ENCODE measurements around the gene CELF4. TPM values are rescaled to one million over a fixed set of nuclear protein-coding genes. Genes with fewer than 3 reads are reported as not detected.

The CELF4 gene
- total and polyA plus RNA-seq, 2 of the 4 experiments (the other 2 are of a cell fraction): not detected

- no peak overlapping the region for H3K14ac ChIP-seq (replicated peaks; ENCODE audit: low read depth, low read length)
- H2AFZ ChIP-seq (replicated peaks; ENCODE audit: low read length, poor library complexity): no peak overlapping the region
- H4K91ac ChIP-seq (ENCODE audit: insufficient read depth, low read depth, low read length): no peak overlapping the region
- H3K27me3 ChIP-seq (ENCODE audit: control insufficient read depth, insufficient read depth, low read length): peaks cover 1% of the 10 kb centered on the region; the same call in 1 of the 2 replicates
- WGBS, 2 experiments (ENCODE audit: extremely low coverage in 2 of 2, insufficient read length in 1 of 2): no CpG with 5 or more reads among the region's 9 CpGs
- no peak overlapping the region for H3K18ac ChIP-seq (ENCODE audit: low read depth, low read length)
- no peak overlapping the region for H2AK9ac ChIP-seq (replicated peaks; ENCODE audit: low read depth, low read length, poor library complexity)
- H3K9me3 ChIP-seq (ENCODE audit: control insufficient read depth, insufficient read depth, low read length): no peaks in the 10 kb centered on the region
- in situ Hi-C loops (cut with MboI; ENCODE audit: low sequenced_read_pairs): no loop called here
- H2BK120ac ChIP-seq (ENCODE audit: low read depth, low read length): no peak overlapping the region
- H3K4me3 ChIP-seq (ENCODE audit: insufficient read depth, low read depth, low read length): no peak overlapping the region
- ATAC-seq (ENCODE audit: low read depth): no peak
- H4K5ac ChIP-seq (ENCODE audit: low read depth, low read length): no peak overlapping the region
- H2BK15ac ChIP-seq (ENCODE audit: low read depth, low read length): no peak overlapping the region
- no peak for TF ChIP-seq CEBPB (IDR thresholded peaks at IDR 0.05; ENCODE audit: low read depth, low read length)
- no peak for TF ChIP-seq MXI1 (IDR thresholded peaks at IDR 0.05; ENCODE audit: borderline replicate concordance, low read depth, low read length)
- no peak for TF ChIP-seq NFE2L2 (IDR thresholded peaks at IDR 0.05; ENCODE audit: low read depth, low read length)
- no peak for TF ChIP-seq CTCF (conservative IDR thresholded peaks at IDR 0.05; ENCODE audit: low read depth, low read length)
- H3K4ac ChIP-seq (ENCODE audit: low read depth, low read length): no peak overlapping the region
- H3K23ac ChIP-seq (ENCODE audit: low read depth, low read length): no peak overlapping the region
- H3K27ac ChIP-seq (ENCODE audit: insufficient read depth, low read length): no peak overlapping the region
- no peak overlapping the region for H4K8ac ChIP-seq (ENCODE audit: low read depth in 2 of 2, low read length in 2 of 2)
- H2BK5ac ChIP-seq (ENCODE audit: low read depth, low read length, poor library complexity, severe bottlenecking): no peak overlapping the region
- H3K9me1 ChIP-seq (ENCODE audit: insufficient read depth, low read length): no peaks in the 10 kb centered on the region
- H3K56ac ChIP-seq (ENCODE audit: extremely low read depth, insufficient read depth, low read length): no peak overlapping the region
- no peaks in the 10 kb centered on the region for H3K36me3 ChIP-seq (ENCODE audit: control insufficient read depth, insufficient read depth, low read length)
- CTCF ChIA-PET: no interaction called here
- no peak overlapping the region for H2AK5ac ChIP-seq (ENCODE audit: low read depth, low read length)
- intact Hi-C loops (cut with micrococcal nuclease): no loop called here
- POLR2A ChIA-PET (ENCODE audit: unreplicated experiment): no interaction called here
- no peak overlapping the region for H2BK20ac ChIP-seq (ENCODE audit: low read depth, low read length)
- no peaks in the 10 kb centered on the region for H3K79me1 ChIP-seq (ENCODE audit: low read depth in 1 of 2, low read length in 2 of 2)
- no peak overlapping the region for H3K9ac ChIP-seq (ENCODE audit: low read depth, low read length)
- H4K20me1 ChIP-seq (ENCODE audit: insufficient read depth, low read length): no peaks in the 10 kb centered on the region
- dilution Hi-C loops (cut with HindIII; ENCODE audit: low sequenced_read_pairs, unreplicated experiment): no loop called here
- H3K4me2 ChIP-seq (ENCODE audit: low read depth, low read length): no peak overlapping the region
- BruUV-seq (replicated peaks): no TSS peak
- no peak for DNase-seq
- no peaks in the 10 kb centered on the region for H3K4me1 ChIP-seq (ENCODE audit: control insufficient read depth, insufficient read depth, low read length)
Measured at GRCh38 chr18:37506001-37506400, 59.6 kb downstream of the CELF4 start.
